Prostate gland (tissue), 2 donors: ENCODE results near the gene BBS9.

ENCODE experiments used
- CTCF ChIP-seq, 4 experiments: fragments of 200-600 bp in 2 of 4; fragments of 450-650 bp in 2 of 4; sonication (generic) in 2 of 4; IDR thresholded peaks; 1 replicate in 3 of 4; 2 replicates in 1 of 4; pipeline ENCODE4 v1.5.1; 2016 to 2019; ENCODE audit warnings: antibody characterized with exemption in 4 of 4, mild to moderate bottlenecking in 2 of 4, moderate library complexity in 2 of 4
- POLR2AphosphoS5 ChIP-seq: sonication (generic); formaldehyde crosslinking; IDR thresholded peaks from one replicate; pipeline ENCODE4 v1.6.1; 2017; ENCODE audit warnings: antibody characterized with exemption

- no peak for TF ChIP-seq CTCF (IDR thresholded peaks at IDR 0.05)
- TF ChIP-seq POLR2AphosphoS5: no peak
Observed at GRCh38 chr7:33628894-33629293, 499.5 kb downstream of the BBS9 start.
